Upper lobe of left lung (tissue), 4 donors: ENCODE results near the gene ADCY9.

Source experiments
- POLR2AphosphoS5 ChIP-seq, 2 donors: sonication (generic); formaldehyde crosslinking; IDR thresholded peaks; one replicate each; pipeline ENCODE4 v1.5.1; 2017; ENCODE audit warnings: antibody characterized with exemption in 2 of 2
- TF ChIP-seq, protein P1 (sequence below), 6 experiments: fragments of 450-650 bp in 4 of 6; fragments of 200-600 bp in 2 of 6; sonication (generic) in 2 of 6; IDR thresholded peaks; one replicate each; pipeline ENCODE4 v1.5.1; 2016 to 2019; ENCODE audit warnings: antibody characterized with exemption in 6 of 6

DNA sequence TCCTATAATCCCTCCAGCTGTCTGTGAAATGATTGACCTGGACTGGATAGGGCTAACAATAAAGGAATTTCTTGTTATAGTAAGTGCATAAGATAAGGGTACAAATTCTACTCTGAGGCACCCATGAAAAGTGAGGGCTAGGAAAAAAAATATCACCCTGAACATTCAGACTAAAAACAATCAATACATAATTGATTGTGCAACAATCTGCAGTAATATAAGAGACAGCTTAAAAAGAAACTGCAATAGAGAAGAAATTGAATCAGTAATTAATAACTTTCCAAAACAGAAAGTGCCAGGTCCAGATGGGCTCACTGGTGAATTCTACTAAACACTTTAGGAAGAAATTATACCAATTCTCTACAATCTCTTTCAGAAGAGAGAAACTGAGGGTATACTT is 191.5 kb downstream of the ADCY9 start:
- TF ChIP-seq, protein P1, sequence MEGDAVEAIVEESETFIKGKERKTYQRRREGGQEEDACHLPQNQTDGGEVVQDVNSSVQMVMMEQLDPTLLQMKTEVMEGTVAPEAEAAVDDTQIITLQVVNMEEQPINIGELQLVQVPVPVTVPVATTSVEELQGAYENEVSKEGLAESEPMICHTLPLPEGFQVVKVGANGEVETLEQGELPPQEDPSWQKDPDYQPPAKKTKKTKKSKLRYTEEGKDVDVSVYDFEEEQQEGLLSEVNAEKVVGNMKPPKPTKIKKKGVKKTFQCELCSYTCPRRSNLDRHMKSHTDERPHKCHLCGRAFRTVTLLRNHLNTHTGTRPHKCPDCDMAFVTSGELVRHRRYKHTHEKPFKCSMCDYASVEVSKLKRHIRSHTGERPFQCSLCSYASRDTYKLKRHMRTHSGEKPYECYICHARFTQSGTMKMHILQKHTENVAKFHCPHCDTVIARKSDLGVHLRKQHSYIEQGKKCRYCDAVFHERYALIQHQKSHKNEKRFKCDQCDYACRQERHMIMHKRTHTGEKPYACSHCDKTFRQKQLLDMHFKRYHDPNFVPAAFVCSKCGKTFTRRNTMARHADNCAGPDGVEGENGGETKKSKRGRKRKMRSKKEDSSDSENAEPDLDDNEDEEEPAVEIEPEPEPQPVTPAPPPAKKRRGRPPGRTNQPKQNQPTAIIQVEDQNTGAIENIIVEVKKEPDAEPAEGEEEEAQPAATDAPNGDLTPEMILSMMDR (IDR thresholded peaks at IDR 0.05): no peak
- TF ChIP-seq POLR2AphosphoS5 (IDR thresholded peaks at IDR 0.05): no peak
